SU-DHL-6 (cell line): ENCODE measurements around the gene OR52E5.

ENCODE experiments used
- H2AFZ ChIP-seq: fragments of 200-600 bp; sonication (generic); 2 replicates; pipeline ENCODE4 v1.6.1; 2014; ENCODE audit warnings: low read depth, mild to moderate bottlenecking, moderate library complexity, mixed read lengths, antibody characterized with exemption, low read length; ENCODE audit not compliant: severe bottlenecking
- H3F3A ChIP-seq: fragments of 200-600 bp; shearing (Covaris generic); 2 replicates; pipeline ENCODE4 v1.6.0; 2016; ENCODE audit warnings: antibody characterized with exemption, mild to moderate bottlenecking; ENCODE audit not compliant: insufficient read depth
- H3K27ac ChIP-seq: fragments of 200-600 bp; sonication (generic); 2 replicates; pipeline ENCODE4 v1.5.1; 2016; ENCODE audit warnings: low read depth, mild to moderate bottlenecking, low read length, moderate library complexity, mixed read lengths
- H3K27me3 ChIP-seq: fragments of 200-600 bp; sonication (generic), shearing (Covaris generic); 2 replicates; pipeline ENCODE4 v1.6.0; 2014; ENCODE audit warnings: mild to moderate bottlenecking, low read length
- H3K36me3 ChIP-seq: fragments of 200-600 bp; sonication (generic); 2 replicates; pipeline ENCODE4 v1.6.1; 2014; ENCODE audit warnings: mild to moderate bottlenecking, low read length, mixed read lengths
- H3K4me2 ChIP-seq: fragments of 300-600, 200-600 bp; shearing (Covaris generic), sonication (generic); 2 replicates; pipeline ENCODE4 v1.6.0; 2014; ENCODE audit warnings: low read length, low read depth, mild to moderate bottlenecking; ENCODE audit not compliant: poor library complexity, severe bottlenecking
- H3K4me3 ChIP-seq: fragments of 200-600 bp; sonication (generic); 2 replicates; pipeline ENCODE4 v1.5.1; 2014; ENCODE audit warnings: antibody characterized with exemption, low read length, mild to moderate bottlenecking, mixed read lengths; ENCODE audit not compliant: insufficient read depth, poor library complexity, severe bottlenecking
- H3K79me2 ChIP-seq: fragments of 200-600 bp; sonication (generic); 2 replicates; pipeline ENCODE4 v1.6.1; 2014; ENCODE audit warnings: mild to moderate bottlenecking, low read length, moderate library complexity; ENCODE audit not compliant: insufficient read depth
- H3K9ac ChIP-seq: fragments of 200-600 bp; sonication (generic); 2 replicates; pipeline ENCODE4 v1.7.0; 2014; ENCODE audit warnings: mild to moderate bottlenecking, low read length
- H3K9me2 ChIP-seq: fragments of 200-600 bp; sonication (generic); replicated peaks from 2 replicates; pipeline ENCODE4 v1.6.1; 2014; ENCODE audit warnings: low read length; ENCODE audit not compliant: insufficient read depth
- H3K9me3 ChIP-seq: fragments of 200-600 bp; sonication (generic); 2 replicates; pipeline ENCODE4 v1.6.1; 2014; ENCODE audit warnings: low read length, mixed read lengths; ENCODE audit not compliant: insufficient read depth
- H4K20me1 ChIP-seq: fragments of 200-600 bp; sonication (generic); 2 replicates; pipeline ENCODE4 v1.6.1; 2014; ENCODE audit warnings: low read depth, mild to moderate bottlenecking, antibody characterized with exemption, low read length, moderate library complexity, mixed read lengths
- EZH2phosphoT487 ChIP-seq: fragments of 200-600 bp; sonication (generic), shearing (Covaris generic); conservative IDR thresholded peaks from 2 replicates; pipeline ENCODE4 v1.6.1; 2018; ENCODE audit warnings: mild to moderate bottlenecking, antibody characterized with exemption, low read length, moderate library complexity, mixed read lengths
- TF ChIP-seq, protein P1 (sequence below): fragments of 200-600 bp; sonication (generic); IDR thresholded peaks from one replicate; pipeline ENCODE4 v1.5.1; 2017; ENCODE audit warnings: antibody characterized with exemption, mild to moderate bottlenecking, low read length, moderate library complexity; ENCODE audit not compliant: insufficient read depth, poor library complexity, severe bottlenecking

The OR52E5 gene

DNA sequence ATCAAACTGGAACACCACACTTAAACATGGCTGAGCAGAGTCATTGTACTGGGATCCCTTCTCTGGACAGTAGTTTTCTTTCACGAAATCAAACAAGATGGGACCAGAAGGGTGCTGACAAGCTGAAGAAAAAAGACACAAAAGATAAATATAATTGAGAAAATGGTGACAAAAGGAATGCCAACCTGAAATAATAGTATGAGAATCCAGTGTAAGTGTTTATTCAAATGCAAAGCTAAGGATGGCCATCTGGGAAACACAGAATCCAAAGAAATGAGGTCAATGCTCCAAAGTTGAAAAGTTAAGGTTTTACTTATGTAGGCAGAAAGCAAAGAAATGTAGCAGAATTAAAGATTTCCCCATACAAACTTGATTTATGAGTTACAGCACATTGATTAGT lies 5.3 kb upstream of the OR52E5 start:
- H3K27me3 ChIP-seq, result no peaks in the 10 kb centered on the region
- TF ChIP-seq, protein P1, sequence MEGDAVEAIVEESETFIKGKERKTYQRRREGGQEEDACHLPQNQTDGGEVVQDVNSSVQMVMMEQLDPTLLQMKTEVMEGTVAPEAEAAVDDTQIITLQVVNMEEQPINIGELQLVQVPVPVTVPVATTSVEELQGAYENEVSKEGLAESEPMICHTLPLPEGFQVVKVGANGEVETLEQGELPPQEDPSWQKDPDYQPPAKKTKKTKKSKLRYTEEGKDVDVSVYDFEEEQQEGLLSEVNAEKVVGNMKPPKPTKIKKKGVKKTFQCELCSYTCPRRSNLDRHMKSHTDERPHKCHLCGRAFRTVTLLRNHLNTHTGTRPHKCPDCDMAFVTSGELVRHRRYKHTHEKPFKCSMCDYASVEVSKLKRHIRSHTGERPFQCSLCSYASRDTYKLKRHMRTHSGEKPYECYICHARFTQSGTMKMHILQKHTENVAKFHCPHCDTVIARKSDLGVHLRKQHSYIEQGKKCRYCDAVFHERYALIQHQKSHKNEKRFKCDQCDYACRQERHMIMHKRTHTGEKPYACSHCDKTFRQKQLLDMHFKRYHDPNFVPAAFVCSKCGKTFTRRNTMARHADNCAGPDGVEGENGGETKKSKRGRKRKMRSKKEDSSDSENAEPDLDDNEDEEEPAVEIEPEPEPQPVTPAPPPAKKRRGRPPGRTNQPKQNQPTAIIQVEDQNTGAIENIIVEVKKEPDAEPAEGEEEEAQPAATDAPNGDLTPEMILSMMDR, result no peak
- TF ChIP-seq EZH2phosphoT487, result no peak
- no peak overlapping the region for H3K4me2 ChIP-seq

DNA sequence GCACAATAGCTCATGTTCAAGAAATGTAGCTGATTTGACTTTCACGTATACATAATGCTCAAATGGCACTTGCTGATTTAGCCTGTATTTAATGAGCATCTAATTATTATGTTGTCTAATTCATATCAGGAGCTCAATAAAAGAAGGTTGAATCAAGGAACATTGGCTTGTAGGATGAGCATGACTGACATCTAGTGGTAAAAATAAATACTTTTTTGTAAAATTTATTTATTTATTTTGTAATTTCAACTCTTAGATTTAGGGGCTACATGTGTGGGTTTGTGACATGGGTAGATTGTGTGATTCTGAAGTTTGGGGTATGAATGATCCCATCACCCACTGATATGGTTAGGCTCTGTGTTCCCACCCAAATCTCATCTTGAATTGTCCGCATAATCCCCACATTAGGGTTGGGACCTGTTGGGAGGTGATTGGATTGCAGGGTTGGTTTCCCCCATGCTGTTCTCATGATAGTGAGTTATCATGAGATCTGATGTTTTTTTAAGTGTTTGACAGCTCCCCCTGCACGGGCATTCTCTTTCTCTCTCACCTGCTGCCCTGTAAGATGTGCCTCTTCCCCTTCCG lies 1.7 kb upstream of the OR52E5 start:
- Histone ChIP-seq H3K36me3 (no peaks in the 10 kb centered on the region), H3K27me3 (no peaks in the 10 kb centered on the region), H3K9ac (no peak overlapping the region), H3K9me3 (no peaks in the 10 kb centered on the region), H3K9me2 (no peaks in the 10 kb centered on the region), H3K79me2 (no peaks in the 10 kb centered on the region), H3K27ac (no peak overlapping the region), H3K4me3 (no peak overlapping the region), H3K4me2 (no peak overlapping the region), H2AFZ (no peak overlapping the region), H3F3A (no peaks in the 10 kb centered on the region), H4K20me1 (peaks cover 5% of the 10 kb centered on the region; the same call in 1 of the 2 replicates)
- TF ChIP-seq, protein P1, result peak; percentile 19
- TF ChIP-seq EZH2phosphoT487, result no peak

More for the DNA sequence above, 5.3 kb upstream of the OR52E5 start:
- no peaks in the 10 kb centered on the region for H3K9me2 ChIP-seq
- H2AFZ ChIP-seq, result no peak overlapping the region
- no peak overlapping the region for H3K4me3 ChIP-seq
- H3K79me2 ChIP-seq, result no peaks in the 10 kb centered on the region
- no peaks in the 10 kb centered on the region for H3F3A ChIP-seq
- no peaks in the 10 kb centered on the region for H3K9me3 ChIP-seq
- H3K27ac ChIP-seq, result no peak overlapping the region
- no peaks in the 10 kb centered on the region for H3K36me3 ChIP-seq
- no peak overlapping the region for H3K9ac ChIP-seq
- peaks cover 5% of the 10 kb centered on the region; the same call in 1 of the 2 replicates for H4K20me1 ChIP-seq

DNA sequence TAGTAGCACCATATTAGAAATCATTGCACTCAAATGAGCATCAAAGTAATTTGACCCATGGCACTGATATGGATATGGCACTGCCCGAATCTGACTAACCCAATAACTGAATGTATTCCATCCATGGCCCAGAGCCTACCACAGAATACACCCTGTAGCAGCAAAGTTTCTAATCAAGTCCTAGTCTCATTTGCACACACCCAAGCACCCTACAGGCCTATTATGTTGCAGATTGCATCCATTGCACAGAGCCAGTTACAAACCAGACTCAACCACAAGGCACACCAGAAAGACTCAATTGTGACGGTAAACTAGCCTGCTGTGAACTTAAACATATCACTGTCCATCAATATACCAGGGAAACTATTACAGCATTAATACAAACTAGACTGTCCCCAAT lies 6.5 kb downstream of the OR52E5 start:
- Histone ChIP-seq H3K4me3 (no peak overlapping the region), H3K79me2 (no peaks in the 10 kb centered on the region), H3K4me2 (no peak overlapping the region), H2AFZ (no peak overlapping the region), H3K9ac (no peak overlapping the region), H3K27ac (no peak overlapping the region), H3K27me3 (no peaks in the 10 kb centered on the region), H3K9me2 (no peaks in the 10 kb centered on the region), H3K9me3 (no peaks in the 10 kb centered on the region), H4K20me1 (no peaks in the 10 kb centered on the region), H3K36me3 (no peaks in the 10 kb centered on the region), H3F3A (no peaks in the 10 kb centered on the region)
- TF ChIP-seq, protein P1, result no peak
- TF ChIP-seq EZH2phosphoT487, result no peak
